ENCODE measurements around the gene ARMC5.

The ARMC5 gene

DNA sequence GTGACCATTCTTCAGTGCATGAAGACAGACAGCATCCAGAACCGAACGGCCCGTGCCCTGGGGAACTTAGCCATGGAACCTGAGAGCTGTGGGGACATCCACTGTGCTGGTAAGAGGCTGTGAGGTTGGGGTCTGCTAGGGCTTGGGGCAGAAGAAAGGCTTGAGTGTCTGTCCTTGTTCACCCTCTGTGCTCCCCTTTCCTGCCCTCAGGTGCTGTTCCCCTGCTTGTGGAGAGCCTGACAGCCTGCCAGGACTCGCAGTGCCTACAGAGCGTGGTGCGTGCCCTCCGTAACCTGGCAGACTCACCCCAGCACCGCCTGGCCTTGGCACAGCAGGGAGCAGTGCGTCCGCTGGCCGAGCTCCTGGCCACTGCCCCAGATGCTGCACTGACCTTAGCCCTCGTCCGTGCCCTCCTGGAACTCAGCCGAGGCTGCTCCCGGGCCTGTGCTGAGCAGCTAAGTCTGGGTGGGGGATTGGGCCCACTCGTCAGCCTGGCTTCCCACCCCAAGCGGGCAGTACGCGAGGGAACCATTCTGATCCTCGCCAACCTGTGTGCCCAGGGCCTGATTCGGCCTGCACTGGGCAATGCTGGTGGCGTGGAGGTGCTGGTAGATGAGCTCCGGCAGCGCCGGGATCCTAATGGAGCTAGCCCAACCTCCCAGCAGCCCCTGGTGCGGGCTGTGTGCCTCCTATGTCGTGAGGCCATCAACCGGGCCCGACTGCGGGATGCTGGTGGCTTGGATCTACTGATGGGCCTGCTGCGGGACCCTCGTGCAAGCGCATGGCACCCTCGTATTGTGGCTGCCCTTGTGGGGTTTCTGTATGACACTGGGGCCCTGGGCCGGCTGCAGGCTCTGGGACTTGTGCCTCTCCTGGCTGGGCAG is 2.9 kb downstream of the ARMC5 start:
- no peak for DNase-seq (ENCODE audit: low read depth, low spot score)
- Histone ChIP-seq H3K9me3 (ENCODE audit: low read depth, low read length) (no peaks in the 10 kb centered on the region), H3K27ac (no peak overlapping the region), H3K36me3 (ENCODE audit: insufficient read depth, low read length) (0 out of 2 replicates have a peak, but pooled peaks cover 3% of the 10 kb centered on the region), H3K4me3 (no peak overlapping the region), H3K9ac (ENCODE audit: insufficient read length) (no peak overlapping the region)
- TF ChIP-seq EZH2 (IDR thresholded peaks at IDR 0.05) (no peak), POLR2AphosphoS5 (IDR thresholded peaks at IDR 0.05; ENCODE audit: borderline replicate concordance, low read depth, low read length) (no peak), FOXP2 (optimal IDR thresholded peaks at IDR 0.05; ENCODE audit: control extremely low read depth, extremely low read length, insufficient read depth) (no peak)

- TF ChIP-seq EZH2 (IDR thresholded peaks at IDR 0.05): no peak
- no peak for TF ChIP-seq FOXP2 (optimal IDR thresholded peaks at IDR 0.05; ENCODE audit: control extremely low read depth, extremely low read length, insufficient read depth)
- TF ChIP-seq POLR2AphosphoS5 (IDR thresholded peaks at IDR 0.05; ENCODE audit: borderline replicate concordance, low read depth, low read length): no peak
- Histone ChIP-seq H3K27ac (no peak overlapping the region), H3K4me3 (no peak overlapping the region), H3K9ac (ENCODE audit: insufficient read length) (no peak overlapping the region), H3K36me3 (ENCODE audit: insufficient read depth, low read length) (no peaks in the 10 kb centered on the region), H3K9me3 (ENCODE audit: low read depth, low read length) (no peaks in the 10 kb centered on the region)
- no peak for DNase-seq (ENCODE audit: low read depth, low spot score)
Observed at GRCh38 chr16:31464348-31464769, 5.1 kb downstream of the ARMC5 start.

GRCh38 chr16:31464781-31465260 is 5.5 kb downstream of the ARMC5 start:
- Histone ChIP-seq H3K4me3 (no peak overlapping the region), H3K27ac (no peak overlapping the region), H3K9me3 (ENCODE audit: low read depth, low read length) (no peaks in the 10 kb centered on the region), H3K9ac (ENCODE audit: insufficient read length) (no peak overlapping the region), H3K36me3 (ENCODE audit: insufficient read depth, low read length) (no peaks in the 10 kb centered on the region)
- TF ChIP-seq POLR2AphosphoS5 (IDR thresholded peaks at IDR 0.05; ENCODE audit: borderline replicate concordance, low read depth, low read length) (no peak), EZH2 (IDR thresholded peaks at IDR 0.05) (no peak), FOXP2 (optimal IDR thresholded peaks at IDR 0.05; ENCODE audit: control extremely low read depth, extremely low read length, insufficient read depth) (no peak)
- no peak for DNase-seq (ENCODE audit: low read depth, low spot score)

GRCh38 chr16:31465788-31466370 is 6.6 kb downstream of the ARMC5 start:
- TF ChIP-seq POLR2AphosphoS5 (IDR thresholded peaks at IDR 0.05; ENCODE audit: borderline replicate concordance, low read depth, low read length) (no peak), FOXP2 (optimal IDR thresholded peaks at IDR 0.05; ENCODE audit: control extremely low read depth, extremely low read length, insufficient read depth) (no peak), EZH2 (IDR thresholded peaks at IDR 0.05) (no peak)
- Histone ChIP-seq H3K27ac (no peak overlapping the region), H3K9me3 (ENCODE audit: low read depth, low read length) (no peaks in the 10 kb centered on the region), H3K4me3 (no peak overlapping the region), H3K36me3 (ENCODE audit: insufficient read depth, low read length) (no peaks in the 10 kb centered on the region), H3K9ac (ENCODE audit: insufficient read length) (no peak overlapping the region)
- DNase-seq (ENCODE audit: low read depth, low spot score): no peak

DNA sequence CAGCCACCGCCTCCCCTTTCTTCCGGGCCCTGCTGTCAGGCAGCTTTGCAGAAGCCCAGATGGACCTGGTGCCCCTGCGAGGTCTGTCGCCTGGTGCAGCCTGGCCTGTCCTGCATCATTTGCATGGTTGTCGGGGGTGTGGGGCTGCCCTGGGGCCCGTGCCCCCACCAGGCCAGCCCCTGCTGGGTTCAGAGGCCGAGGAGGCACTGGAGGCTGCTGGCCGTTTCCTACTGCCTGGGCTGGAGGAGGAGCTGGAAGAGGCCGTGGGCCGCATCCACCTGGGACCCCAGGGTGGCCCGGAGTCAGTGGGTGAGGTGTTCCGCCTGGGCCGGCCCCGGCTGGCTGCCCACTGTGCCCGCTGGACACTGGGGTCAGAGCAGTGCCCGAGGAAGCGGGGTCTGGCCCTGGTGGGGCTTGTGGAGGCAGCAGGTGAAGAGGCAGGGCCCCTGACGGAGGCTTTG is 7.1 kb downstream of the ARMC5 start:
- H3K9ac ChIP-seq (ENCODE audit: insufficient read length): no peak overlapping the region
- TF ChIP-seq EZH2 (IDR thresholded peaks at IDR 0.05) (no peak), FOXP2 (optimal IDR thresholded peaks at IDR 0.05; ENCODE audit: control extremely low read depth, extremely low read length, insufficient read depth) (no peak)
- H3K4me3 ChIP-seq: no peak overlapping the region
- no peaks in the 10 kb centered on the region for H3K36me3 ChIP-seq (ENCODE audit: insufficient read depth, low read length)
- DNase-seq (ENCODE audit: low read depth, low spot score): no peak
- no peak overlapping the region for H3K27ac ChIP-seq
- no peaks in the 10 kb centered on the region for H3K9me3 ChIP-seq (ENCODE audit: low read depth, low read length)

DNA sequence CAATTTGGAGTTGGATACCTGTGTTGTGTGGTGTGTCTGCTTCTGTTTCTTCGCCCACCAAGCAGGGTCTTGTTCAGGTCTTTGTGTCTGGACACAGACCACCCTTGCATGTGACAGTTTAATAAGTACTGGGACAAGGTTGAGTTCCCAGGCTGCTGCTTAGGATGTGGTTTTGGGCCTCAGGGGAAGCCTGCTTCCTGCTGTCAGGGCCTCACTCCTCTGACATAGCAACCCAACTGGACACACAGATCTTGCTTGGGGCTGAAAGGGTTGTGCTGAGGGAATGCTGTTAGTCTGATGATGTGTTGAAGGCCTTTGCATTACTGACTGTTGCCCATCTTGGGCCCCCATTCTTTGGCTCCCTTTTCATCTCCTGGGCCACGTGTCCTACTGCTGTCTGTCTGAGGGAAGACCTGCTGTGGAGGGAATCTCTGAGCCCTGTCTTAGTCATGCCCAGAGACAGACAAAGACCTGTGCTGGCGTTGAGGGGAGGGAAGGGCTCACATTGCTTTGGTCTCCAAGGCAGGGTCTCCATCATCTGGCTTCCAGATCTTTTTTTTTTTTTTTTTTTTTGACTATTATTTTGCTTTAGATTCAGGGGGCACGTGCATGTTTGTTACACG is 8.0 kb downstream of the ARMC5 start:
- TF ChIP-seq EZH2 (IDR thresholded peaks at IDR 0.05) (no peak), FOXP2 (optimal IDR thresholded peaks at IDR 0.05; ENCODE audit: control extremely low read depth, extremely low read length, insufficient read depth) (no peak), POLR2AphosphoS5 (IDR thresholded peaks at IDR 0.05; ENCODE audit: borderline replicate concordance, low read depth, low read length) (no peak)
- no peak for DNase-seq (ENCODE audit: low read depth, low spot score)
- H3K36me3 ChIP-seq (ENCODE audit: insufficient read depth, low read length): no peaks in the 10 kb centered on the region
- H3K9ac ChIP-seq (ENCODE audit: insufficient read length): no peak overlapping the region
- H3K27ac ChIP-seq: no peak overlapping the region
- no peak overlapping the region for H3K4me3 ChIP-seq
- no peaks in the 10 kb centered on the region for H3K9me3 ChIP-seq (ENCODE audit: low read depth, low read length)

- DNase-seq (ENCODE audit: low read depth, low spot score): no peak
- Histone ChIP-seq H3K36me3 (ENCODE audit: insufficient read depth, low read length) (no peaks in the 10 kb centered on the region), H3K9ac (ENCODE audit: insufficient read length) (no peak overlapping the region), H3K4me3 (no peak overlapping the region), H3K9me3 (ENCODE audit: low read depth, low read length) (no peaks in the 10 kb centered on the region), H3K27ac (no peak overlapping the region)
- TF ChIP-seq EZH2 (IDR thresholded peaks at IDR 0.05) (no peak), FOXP2 (optimal IDR thresholded peaks at IDR 0.05; ENCODE audit: control extremely low read depth, extremely low read length, insufficient read depth) (no peak), POLR2AphosphoS5 (IDR thresholded peaks at IDR 0.05; ENCODE audit: borderline replicate concordance, low read depth, low read length) (no peak)
Observed at GRCh38 chr16:31467858-31468257, 8.6 kb downstream of the ARMC5 start.

GRCh38 chr16:31470615-31471014 is 11.3 kb downstream of the ARMC5 start:
- no peaks in the 10 kb centered on the region for H3K9me3 ChIP-seq (ENCODE audit: low read depth, low read length)
- H3K27ac ChIP-seq: no peak overlapping the region
- no peak overlapping the region for H3K4me3 ChIP-seq
- DNase-seq (ENCODE audit: low read depth, low spot score): no peak
- H3K36me3 ChIP-seq (ENCODE audit: insufficient read depth, low read length): no peaks in the 10 kb centered on the region
- H3K9ac ChIP-seq (ENCODE audit: insufficient read length): no peak overlapping the region
- no peak for TF ChIP-seq FOXP2 (optimal IDR thresholded peaks at IDR 0.05; ENCODE audit: control extremely low read depth, extremely low read length, insufficient read depth)
- no peak for TF ChIP-seq POLR2AphosphoS5 (IDR thresholded peaks at IDR 0.05; ENCODE audit: borderline replicate concordance, low read depth, low read length)
- TF ChIP-seq EZH2 (IDR thresholded peaks at IDR 0.05): no peak

Measured in SK-N-MC (cell line).